Mucosa of descending colon (tissue), 3 donors: ENCODE results near the gene CLEC16A. TPM values are rescaled to one million over a fixed set of nuclear protein-coding genes. Genes with fewer than 3 reads are reported as not detected.

Source experiments
- ATAC-seq: fragments of 200-7000 bp; cut with Tn5 transposase; one replicate; pipeline ENCODE4 v1.9.1; 2020; ENCODE audit warnings: mild to moderate bottlenecking, moderate library complexity
- DNase-seq, 3 donors: peaks; one replicate each; pipeline ENCODE4 v3.0.0-alpha.2; 2020
- H3K36me3 ChIP-seq: fragments of 200-600 bp; one replicate; pipeline ENCODE4 v1.8.0; 2021; ENCODE audit warnings: low read depth, mild to moderate bottlenecking
- H3K4me1 ChIP-seq: fragments of 200-600 bp; one replicate; pipeline ENCODE4 v1.8.0; 2021; ENCODE audit warnings: low read depth, mild to moderate bottlenecking
- H3K4me3 ChIP-seq: fragments of 200-600 bp; one replicate; pipeline ENCODE4 v1.8.0; 2021; ENCODE audit warnings: mild to moderate bottlenecking
- H3K9me3 ChIP-seq: fragments of 200-600 bp; one replicate; pipeline ENCODE4 v1.8.0; 2021; ENCODE audit warnings: mild to moderate bottlenecking
- intact Hi-C, 2 donors: fragments of 100-400 bp; cut with DNase I in 1 of 2; cut with micrococcal nuclease in 1 of 2; formaldehyde crosslinking; loops; one replicate each; pipeline versions ENCODE4 v1.11.0 to v1.11.1; 2022; cut with DNase I, micrococcal nuclease
- total RNA-seq, 3 donors: library from RNA; stranded (reverse); fragmentation: NEBNext Ultra II Directional in 2 of 3; extraction: Animal tissue kit (Norgen Biotek cat#: 25700) in 2 of 3; gene quantifications; one replicate each; pipeline versions ENCODE4 v1.2.1 to v1.2.4, GENCODE V29; 2021 to 2023
- TF ChIP-seq, protein P1 (sequence below): fragments of 200-600 bp; IDR thresholded peaks from one replicate; pipeline ENCODE4 v1.8.0; 2022; ENCODE audit warnings: antibody characterized with exemption, mild to moderate bottlenecking
- donor health status: DM: no; HTN: no; CAD: no; lungs with moderate emphysema.
- donor health status: DM: no; HTN: no; CAD: no.
- donor health status: DM: no; HTN: yes; CAD: no.

CLEC16A gene
- total RNA-seq, 3 donors from 2014 or later = 30.3 to 38.1 (median 37.1) TPM

GRCh38 chr16:10932959-10933710 is 11.2 kb upstream of the CLEC16A start:
- H3K4me1 ChIP-seq = peaks cover 28% of the 10 kb centered on the region

GRCh38 chr16:10933865-10934264 is 10.5 kb upstream of the CLEC16A start:
- TF ChIP-seq, protein P1, sequence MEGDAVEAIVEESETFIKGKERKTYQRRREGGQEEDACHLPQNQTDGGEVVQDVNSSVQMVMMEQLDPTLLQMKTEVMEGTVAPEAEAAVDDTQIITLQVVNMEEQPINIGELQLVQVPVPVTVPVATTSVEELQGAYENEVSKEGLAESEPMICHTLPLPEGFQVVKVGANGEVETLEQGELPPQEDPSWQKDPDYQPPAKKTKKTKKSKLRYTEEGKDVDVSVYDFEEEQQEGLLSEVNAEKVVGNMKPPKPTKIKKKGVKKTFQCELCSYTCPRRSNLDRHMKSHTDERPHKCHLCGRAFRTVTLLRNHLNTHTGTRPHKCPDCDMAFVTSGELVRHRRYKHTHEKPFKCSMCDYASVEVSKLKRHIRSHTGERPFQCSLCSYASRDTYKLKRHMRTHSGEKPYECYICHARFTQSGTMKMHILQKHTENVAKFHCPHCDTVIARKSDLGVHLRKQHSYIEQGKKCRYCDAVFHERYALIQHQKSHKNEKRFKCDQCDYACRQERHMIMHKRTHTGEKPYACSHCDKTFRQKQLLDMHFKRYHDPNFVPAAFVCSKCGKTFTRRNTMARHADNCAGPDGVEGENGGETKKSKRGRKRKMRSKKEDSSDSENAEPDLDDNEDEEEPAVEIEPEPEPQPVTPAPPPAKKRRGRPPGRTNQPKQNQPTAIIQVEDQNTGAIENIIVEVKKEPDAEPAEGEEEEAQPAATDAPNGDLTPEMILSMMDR = no peak
- no peak overlapping the region for H3K4me3 ChIP-seq
- ATAC-seq (no peak), DNase-seq (peak in 1 of 3 donors; percentile 25)
- intact Hi-C loops = no loop called here
- H3K4me1 ChIP-seq = peaks cover 35% of the 10 kb centered on the region
- H3K36me3 ChIP-seq = no peaks in the 10 kb centered on the region
- no peaks in the 10 kb centered on the region for H3K9me3 ChIP-seq

More at GRCh38 chr16:10932959-10933710, 11.2 kb upstream of the CLEC16A start:
- Histone ChIP-seq H3K36me3 (no peaks in the 10 kb centered on the region), H3K4me3 (no peak overlapping the region), H3K9me3 (no peaks in the 10 kb centered on the region)
- intact Hi-C loops = no loop called here
- ATAC-seq = no peak
- TF ChIP-seq, protein P1 = no peak
- DNase-seq = peak in 1 of 3 donors; percentile 6

DNA sequence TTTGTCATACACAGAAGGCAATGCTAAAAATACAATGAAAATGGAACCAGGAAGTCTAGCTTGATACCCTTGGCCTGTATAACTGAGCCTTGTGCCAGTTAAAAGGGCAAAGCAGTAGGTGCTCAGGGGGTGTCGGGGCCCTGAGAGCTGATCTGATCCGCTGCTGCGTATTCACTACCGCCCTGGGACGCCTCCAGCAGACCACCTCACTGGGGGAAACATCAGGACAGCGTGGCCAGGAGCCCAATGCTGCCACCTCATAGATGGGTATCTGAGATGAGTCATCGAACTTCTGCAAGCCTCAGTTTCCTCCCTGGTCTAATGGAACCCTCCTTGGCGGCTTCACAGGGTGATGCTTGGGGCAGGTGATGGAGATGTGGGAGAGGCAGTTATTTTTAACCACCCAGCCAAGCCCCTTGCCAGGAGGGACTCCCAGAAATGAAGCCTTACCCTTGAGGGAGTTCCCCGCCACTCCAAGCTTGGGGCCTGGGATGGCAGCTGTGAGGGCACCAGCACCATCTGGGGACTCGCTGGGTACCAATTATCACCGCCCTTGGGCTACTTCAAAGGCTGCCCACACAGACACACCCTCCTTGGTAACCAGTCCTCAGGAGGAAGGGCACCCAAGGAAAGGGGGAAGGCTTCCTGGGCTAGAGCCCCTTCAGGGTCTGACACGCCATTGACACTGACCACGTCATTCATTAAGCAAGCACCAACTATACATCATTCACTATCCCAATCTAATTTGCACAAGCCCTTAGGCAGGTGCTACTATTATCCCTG is 9.8 kb upstream of the CLEC16A start:
- Histone ChIP-seq H3K9me3 (no peaks in the 10 kb centered on the region), H3K4me3 (no peak overlapping the region), H3K4me1 (peaks cover 42% of the 10 kb centered on the region), H3K36me3 (no peaks in the 10 kb centered on the region)
- DNase-seq = peak in 1 of 3 donors; percentile 29
- ATAC-seq = no peak
- intact Hi-C loops = no loop called here
- TF ChIP-seq, protein P1 = no peak

- intact Hi-C loops = no loop called here
- Histone ChIP-seq H3K36me3 (no peaks in the 10 kb centered on the region), H3K9me3 (no peaks in the 10 kb centered on the region), H3K4me1 (peaks cover 50% of the 10 kb centered on the region), H3K4me3 (no peak overlapping the region)
- ATAC-seq (no peak), DNase-seq (no peak)
- TF ChIP-seq, protein P1 = no peak
These were observed 9.0 kb upstream of the CLEC16A start for GRCh38 chr16:10935226-10935915.

DNA sequence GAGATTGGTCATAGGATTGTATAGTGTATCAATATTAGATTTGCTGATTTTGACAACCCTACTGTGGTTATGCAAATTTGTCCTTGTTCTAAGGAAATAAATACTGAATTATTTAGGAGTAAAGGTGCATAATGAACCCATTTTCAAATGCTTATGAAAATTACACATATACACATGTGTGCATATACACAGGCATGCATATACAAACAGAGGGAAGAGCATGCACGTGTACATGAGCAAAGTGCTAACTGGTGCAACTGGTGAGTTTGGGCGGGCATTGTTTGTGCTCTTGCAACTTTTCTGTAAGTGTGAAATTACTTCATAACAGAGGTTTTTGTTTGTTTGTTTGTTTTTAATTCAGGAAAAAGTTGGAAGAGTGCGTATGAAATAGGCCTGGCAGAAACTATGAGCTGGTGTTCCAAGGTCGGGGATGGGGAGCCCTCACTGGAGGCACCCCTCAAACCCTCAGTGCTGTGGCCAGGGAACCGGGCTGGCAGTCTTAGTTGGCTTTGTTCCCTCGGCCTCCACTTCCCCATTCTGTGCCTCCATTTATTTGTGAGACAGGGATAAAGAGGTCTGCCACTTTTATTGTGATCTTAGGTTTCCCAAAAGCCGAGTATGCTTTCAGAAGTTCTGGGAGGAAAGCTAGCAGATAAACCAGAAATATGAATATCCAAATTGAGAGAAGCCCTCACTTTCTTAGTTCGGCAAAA is 7.9 kb upstream of the CLEC16A start:
- no peak for ATAC-seq
- intact Hi-C loops = no loop called here
- Histone ChIP-seq H3K4me1 (peaks cover 61% of the 10 kb centered on the region), H3K36me3 (no peaks in the 10 kb centered on the region), H3K9me3 (no peaks in the 10 kb centered on the region), H3K4me3 (no peak overlapping the region)
- TF ChIP-seq, protein P1 = no peak
- DNase-seq = no peak
